Endothelial cell of umbilical vein (primary cell): ENCODE results near the gene KRTAP13-2. TPM values are rescaled to one million over a fixed set of nuclear protein-coding genes. Genes with fewer than 3 reads are reported as not detected.

Experiments
- BruUV-seq: library from RNA; stranded (reverse); fragments of 400-500 nt; replicated peaks from 2 replicates; lab custom pipeline; 2021; lab: Mats Ljungman, UMichigan
- CTCF ChIA-PET: fragments of 300-600, 350-600 bp; sonication (Branson Sonifier 250); formaldehyde crosslinking; loops from one replicate; lab custom pipeline; 2021; ENCODE audit warnings: antibody characterized with exemption, inconsistent platforms; lab: Charles Lee
- POLR2A ChIA-PET: fragments of 300-600, 350-600 bp; sonication (Branson Sonifier 250); formaldehyde crosslinking; loops from one replicate; lab custom pipeline; 2021; ENCODE audit warnings: antibody characterized with exemption, inconsistent platforms; lab: Charles Lee
- DNase-seq: peaks from one replicate; pipeline ENCODE4 v3.0.0-alpha.2; 2011; ENCODE audit warnings: low read depth, low spot score
- FAIRE-seq: peaks from 2 replicates; lab custom pipeline; 2011; peaks lifted over from hg19 to GRCh38; lab: Jason Lieb, UNC
- H2AFZ ChIP-seq: 2 replicates; pipeline ENCODE4 v1.6.0; 2012; ENCODE audit warnings: low read depth, low read length, control low read depth, inconsistent platforms
- H3K27ac ChIP-seq: 2 replicates; pipeline ENCODE4 v1.5.1; 2011; ENCODE audit warnings: low read depth, mild to moderate bottlenecking, control low read depth, low read length, moderate library complexity; ENCODE audit not compliant: insufficient read depth
- H3K27me3 ChIP-seq, 2 experiments: 2 replicates each; pipeline versions ENCODE4 v1.6.0 to v1.6.1; 2011; ENCODE audit warnings: low read length in 2 of 2, mixed read lengths in 1 of 2; ENCODE audit not compliant: control insufficient read depth in 2 of 2, insufficient read depth in 2 of 2
- H3K36me3 ChIP-seq, 2 experiments: 2 replicates in 1 of 2; 3 replicates in 1 of 2; pipeline ENCODE4 v1.5.1; 2011; ENCODE audit warnings: low read length in 2 of 2, mild to moderate bottlenecking in 1 of 2, moderate library complexity in 1 of 2; ENCODE audit not compliant: control insufficient read depth in 2 of 2, insufficient read depth in 2 of 2; ENCODE audit errors: extremely low read depth in 1 of 2
- H3K4me1 ChIP-seq: 3 replicates; pipeline ENCODE4 v1.5.1; 2011; ENCODE audit warnings: mild to moderate bottlenecking, low read length; ENCODE audit not compliant: control insufficient read depth, insufficient read depth; ENCODE audit errors: extremely low read depth
- H3K4me2 ChIP-seq: 2 replicates; pipeline ENCODE4 v1.6.1; 2011; ENCODE audit warnings: low read length, control low read depth, mixed read lengths; ENCODE audit not compliant: insufficient read depth
- H3K4me3 ChIP-seq, 3 experiments: fragments of 200-600 bp in 1 of 3; sonication (generic), shearing (Covaris generic) in 1 of 3; replicated peaks in 1 of 3; 2 replicates each; pipeline ENCODE4 v1.5.1; 2011 to 2016; ENCODE audit warnings: control low read depth in 3 of 3, low read length in 3 of 3, mild to moderate bottlenecking in 2 of 3, inconsistent platforms in 1 of 3, low read depth in 1 of 3, moderate library complexity in 1 of 3; ENCODE audit not compliant: insufficient read depth in 1 of 3
- H3K79me2 ChIP-seq: 2 replicates; pipeline ENCODE4 v1.6.0; 2012; ENCODE audit warnings: low read length, inconsistent platforms; ENCODE audit not compliant: control insufficient read depth, insufficient read depth
- H3K9ac ChIP-seq: replicated peaks from 2 replicates; pipeline ENCODE3; 2011; ENCODE audit warnings: low read length, control low read depth; ENCODE audit not compliant: insufficient read depth; ENCODE audit errors: extremely low read depth
- H3K9me1 ChIP-seq: replicated peaks from 3 replicates; pipeline ENCODE4 v1.6.0; 2011; ENCODE audit warnings: mild to moderate bottlenecking, low read length; ENCODE audit not compliant: control insufficient read depth, insufficient read depth; ENCODE audit errors: extremely low read depth
- H3K9me3 ChIP-seq: replicated peaks from 2 replicates; pipeline ENCODE4 v1.5.1; 2012; ENCODE audit warnings: low read length, inconsistent platforms; ENCODE audit not compliant: control insufficient read depth, insufficient read depth
- H4K20me1 ChIP-seq: replicated peaks from 2 replicates; pipeline ENCODE3; 2011; ENCODE audit warnings: mild to moderate bottlenecking, low read length; ENCODE audit not compliant: control insufficient read depth, insufficient read depth; ENCODE audit errors: extremely low read depth
- EZH2 ChIP-seq: IDR thresholded peaks from 2 replicates; pipeline ENCODE4 v1.6.1; 2012; ENCODE audit warnings: borderline replicate concordance, low read depth, mild to moderate bottlenecking, moderate library complexity, low read length, inconsistent platforms; ENCODE audit not compliant: severe bottlenecking
- FOS ChIP-seq: IDR thresholded peaks from 2 replicates; pipeline ENCODE4 v1.6.1; 2011; ENCODE audit warnings: mild to moderate bottlenecking, low read length, moderate library complexity, borderline replicate concordance; ENCODE audit not compliant: insufficient read depth
- GATA2 ChIP-seq: IDR thresholded peaks from 2 replicates; pipeline ENCODE4 v1.7.0; 2011; ENCODE audit warnings: low read depth, mild to moderate bottlenecking, moderate library complexity, mixed read lengths, low read length; ENCODE audit not compliant: insufficient read length, insufficient read depth
- JUN ChIP-seq: IDR thresholded peaks from 2 replicates; pipeline ENCODE4 v1.6.1; 2011; ENCODE audit warnings: borderline replicate concordance, low read depth; ENCODE audit not compliant: insufficient read length, insufficient read depth
- MYC ChIP-seq: IDR thresholded peaks from one replicate; pipeline ENCODE4 v1.6.1; 2011; ENCODE audit warnings: mild to moderate bottlenecking, low read depth, low read length
- POLR2A ChIP-seq: IDR thresholded peaks from 2 replicates; pipeline ENCODE4 v1.6.1; 2012; ENCODE audit warnings: low read depth, mild to moderate bottlenecking, control low read depth, low read length
- POLR2AphosphoS5 ChIP-seq: IDR thresholded peaks from 2 replicates; pipeline ENCODE4 v1.6.1; 2012; ENCODE audit warnings: low read depth, mild to moderate bottlenecking, control low read depth, low read length, moderate library complexity; ENCODE audit not compliant: insufficient read depth
- dilution Hi-C: fragments of 300-500 bp; cut with MboI; formaldehyde crosslinking; loops from one replicate; pipeline ENCODE4 v1.15.0; 2019; ENCODE audit warnings: low sequenced_read_pairs; ENCODE audit not compliant: extremely low pct_ligation_motif_present
- intact Hi-C: fragments of 100-400 bp; cut with micrococcal nuclease; formaldehyde crosslinking; loops from one replicate; pipeline ENCODE4 v1.10.0; 2022
- polyA plus RNA-seq, 4 experiments: library from polyadenylated mRNA; depleted of rRNA in 3 of 4; stranded (reverse) in 3 of 4; unstranded in 1 of 4; fragments of >200 nt; gene quantifications; 2 replicates each; pipeline versions ENCODE4 v1.2.1 to v1.2.3, GENCODE V29; 2011 to 2012; ENCODE audit warnings: missing spikeins in 1 of 4
- total RNA-seq: library from RNA; stranded (reverse); gene quantifications from 2 replicates; pipeline ENCODE4 v1.2.3, GENCODE V29; 2021
- TF ChIP-seq, protein P1 (sequence below), 2 donors: IDR thresholded peaks; 1 replicate in 1 of 2; 2 replicates in 1 of 2; pipeline ENCODE4 v1.5.1; 2011; ENCODE audit warnings: low read length in 2 of 2, mild to moderate bottlenecking in 2 of 2, moderate library complexity in 2 of 2, control low read depth in 1 of 2, inconsistent platforms in 1 of 2, low read depth in 1 of 2; ENCODE audit not compliant: insufficient read depth in 1 of 2; ENCODE audit errors: extremely low read depth in 1 of 2
- TF ChIP-seq, protein P2 (sequence below): IDR thresholded peaks from 2 replicates; pipeline ENCODE4 v1.6.1; 2011; ENCODE audit not compliant: insufficient read depth, insufficient read length

The KRTAP13-2 gene
- total and polyA plus RNA-seq, 2 donors (not counting 3 experiments of a cell fraction or from before 2014, with no cell fraction given) = not detected

DNA sequence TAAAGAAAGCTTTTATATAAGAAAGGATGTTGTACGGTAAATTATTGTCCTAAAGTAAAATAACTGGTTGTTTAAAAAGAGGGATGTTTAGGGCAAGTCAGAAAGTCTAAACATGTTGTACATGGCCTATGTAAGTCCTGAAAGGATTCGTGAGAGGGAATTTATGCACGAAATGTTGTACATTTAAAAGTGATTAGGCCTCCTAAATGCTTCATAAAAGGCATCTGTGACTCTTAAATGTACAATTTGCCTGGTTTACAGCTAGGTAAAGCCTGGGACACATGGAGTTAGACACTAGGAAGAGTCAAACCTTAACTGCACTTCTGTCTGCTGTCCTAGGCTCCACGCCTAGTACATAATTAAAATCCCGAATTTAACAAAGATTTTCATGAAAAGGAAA lies 43.9 kb upstream of the KRTAP13-2 start:
- no peaks in the 10 kb centered on the region for H3K36me3 ChIP-seq
- no peak for FAIRE-seq
- no peaks in the 10 kb centered on the region for H3K4me1 ChIP-seq
- H3K9ac ChIP-seq = no peak overlapping the region
- H4K20me1 ChIP-seq = no peaks in the 10 kb centered on the region
- no peak overlapping the region for H3K27ac ChIP-seq
- no TSS peak for BruUV-seq
- H3K9me3 ChIP-seq = no peaks in the 10 kb centered on the region
- no peak for TF ChIP-seq FOS
- no peak for TF ChIP-seq POLR2A
- TF ChIP-seq MYC = no peak
- no peak for TF ChIP-seq GATA2
- no peak for TF ChIP-seq POLR2AphosphoS5
- no peak for TF ChIP-seq JUN
- no peak for TF ChIP-seq EZH2
- TF ChIP-seq, protein P1, sequence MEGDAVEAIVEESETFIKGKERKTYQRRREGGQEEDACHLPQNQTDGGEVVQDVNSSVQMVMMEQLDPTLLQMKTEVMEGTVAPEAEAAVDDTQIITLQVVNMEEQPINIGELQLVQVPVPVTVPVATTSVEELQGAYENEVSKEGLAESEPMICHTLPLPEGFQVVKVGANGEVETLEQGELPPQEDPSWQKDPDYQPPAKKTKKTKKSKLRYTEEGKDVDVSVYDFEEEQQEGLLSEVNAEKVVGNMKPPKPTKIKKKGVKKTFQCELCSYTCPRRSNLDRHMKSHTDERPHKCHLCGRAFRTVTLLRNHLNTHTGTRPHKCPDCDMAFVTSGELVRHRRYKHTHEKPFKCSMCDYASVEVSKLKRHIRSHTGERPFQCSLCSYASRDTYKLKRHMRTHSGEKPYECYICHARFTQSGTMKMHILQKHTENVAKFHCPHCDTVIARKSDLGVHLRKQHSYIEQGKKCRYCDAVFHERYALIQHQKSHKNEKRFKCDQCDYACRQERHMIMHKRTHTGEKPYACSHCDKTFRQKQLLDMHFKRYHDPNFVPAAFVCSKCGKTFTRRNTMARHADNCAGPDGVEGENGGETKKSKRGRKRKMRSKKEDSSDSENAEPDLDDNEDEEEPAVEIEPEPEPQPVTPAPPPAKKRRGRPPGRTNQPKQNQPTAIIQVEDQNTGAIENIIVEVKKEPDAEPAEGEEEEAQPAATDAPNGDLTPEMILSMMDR (IDR thresholded peaks at IDR 0.05; ENCODE audit: extremely low read depth in 1 of 2, insufficient read depth in 1 of 2, low read depth in 1 of 2, low read length in 2 of 2) = no peak
- TF ChIP-seq, protein P2, sequence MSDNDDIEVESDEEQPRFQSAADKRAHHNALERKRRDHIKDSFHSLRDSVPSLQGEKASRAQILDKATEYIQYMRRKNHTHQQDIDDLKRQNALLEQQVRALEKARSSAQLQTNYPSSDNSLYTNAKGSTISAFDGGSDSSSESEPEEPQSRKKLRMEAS = no peak
- intact Hi-C loops = no loop called here
- no peak for DNase-seq
- no peaks in the 10 kb centered on the region for H3K79me2 ChIP-seq
- no peak overlapping the region for H3K4me3 ChIP-seq
- H3K27me3 ChIP-seq = no peaks in the 10 kb centered on the region
- H3K4me2 ChIP-seq = no peak overlapping the region
- H3K9me1 ChIP-seq = no peaks in the 10 kb centered on the region
- dilution Hi-C loops = no loop called here
- no peak overlapping the region for H2AFZ ChIP-seq
- POLR2A ChIA-PET = no interaction called here
- CTCF ChIA-PET = no interaction called here
